Skin epidermis (tissue), 12 donors: ENCODE data around the gene HMOX1.

ENCODE experiments used
- H3K27ac ChIP-seq, 21 experiments: fragments of 200-600 bp; sonication (generic) in 11 of 21; one replicate each; pipeline ENCODE4 v1.5.0; 2020; ENCODE audit warnings: mild to moderate bottlenecking in 3 of 21, inconsistent platforms in 2 of 21, moderate library complexity in 2 of 21
- H3K4me3 ChIP-seq, 7 experiments: fragments of 200-600 bp; sonication (generic) in 2 of 7; one replicate each; pipeline ENCODE4 v1.5.0; 2020; ENCODE audit warnings: inconsistent platforms in 2 of 7, mild to moderate bottlenecking in 2 of 7, moderate library complexity in 1 of 7

Gene HMOX1

GRCh38 chr22:35398591-35398973 lies 17.7 kb downstream of the HMOX1 start:
- H3K27ac ChIP-seq = no peak overlapping the region
- no peak overlapping the region for H3K4me3 ChIP-seq

GRCh38 chr22:35399114-35399677 lies 18.3 kb downstream of the HMOX1 start:
- peak overlapping the region; percentile 79 to 93 (median 85) for H3K4me3 ChIP-seq
- peak overlapping the region; percentile 14 to 91 (median 80) for H3K27ac ChIP-seq

- Histone ChIP-seq H3K4me3 (peak within 1 kb of the TSS; percentile 79 to 93 (median 85)), H3K27ac (peak within 1 kb of the TSS; percentile 21 to 91 (median 80))
Observed at GRCh38 chr22:35399678-35400500, 19.0 kb downstream of the HMOX1 start, which contains the start of gene MCM5. MCM5 (plus strand) TSS chr22:35400140; CDS start chr22:35400439, 299 bp downstream.

GRCh38 chr22:35400501-35400790 lies 19.6 kb downstream of the HMOX1 start:
- H3K4me3 ChIP-seq = peak overlapping the region; percentile 79 to 93 (median 85)
- peak overlapping the region in 18 of 21 experiments; percentile 20 to 91 (median 72) for H3K27ac ChIP-seq

GRCh38 chr22:35401863-35402262 lies 21.0 kb downstream of the HMOX1 start:
- Histone ChIP-seq H3K4me3 (no peak overlapping the region), H3K27ac (no peak overlapping the region)

GRCh38 chr22:35403356-35403755 lies 22.5 kb downstream of the HMOX1 start:
- no peak overlapping the region for H3K27ac ChIP-seq
- no peak overlapping the region for H3K4me3 ChIP-seq

- Histone ChIP-seq H3K27ac (peak overlapping the region in 1 of 21 experiments; percentile 19), H3K4me3 (no peak overlapping the region)
Observed at GRCh38 chr22:35404176-35404575, 23.3 kb downstream of the HMOX1 start.

GRCh38 chr22:35406443-35406842 lies 25.5 kb downstream of the HMOX1 start:
- Histone ChIP-seq H3K4me3 (no peak overlapping the region), H3K27ac (no peak overlapping the region)

- no peak overlapping the region for H3K27ac ChIP-seq
- H3K4me3 ChIP-seq = no peak overlapping the region
Observed at GRCh38 chr22:35407362-35407761, 26.5 kb downstream of the HMOX1 start.

- Histone ChIP-seq H3K27ac (peak overlapping the region in 12 of 21 experiments; percentile 0 to 75 (median 42)), H3K4me3 (no peak overlapping the region)
Observed at GRCh38 chr22:35409783-35410662, 29.1 kb downstream of the HMOX1 start.

GRCh38 chr22:35410663-35411034 lies 29.8 kb downstream of the HMOX1 start:
- Histone ChIP-seq H3K4me3 (no peak overlapping the region), H3K27ac (peak overlapping the region in 12 of 21 experiments; percentile 0 to 75 (median 42))

GRCh38 chr22:35411102-35411501 lies 30.2 kb downstream of the HMOX1 start:
- Histone ChIP-seq H3K4me3 (no peak overlapping the region), H3K27ac (peak overlapping the region in 8 of 21 experiments; percentile 32 to 75 (median 46))

GRCh38 chr22:35413624-35414023 lies 32.7 kb downstream of the HMOX1 start:
- no peak overlapping the region for H3K4me3 ChIP-seq
- no peak overlapping the region for H3K27ac ChIP-seq

GRCh38 chr22:35417606-35418005 lies 36.7 kb downstream of the HMOX1 start:
- no peak overlapping the region for H3K4me3 ChIP-seq
- H3K27ac ChIP-seq = no peak overlapping the region

GRCh38 chr22:35418088-35418487 lies 37.2 kb downstream of the HMOX1 start:
- no peak overlapping the region for H3K27ac ChIP-seq
- H3K4me3 ChIP-seq = no peak overlapping the region

GRCh38 chr22:35418731-35419130 lies 37.8 kb downstream of the HMOX1 start:
- H3K4me3 ChIP-seq = no peak overlapping the region
- no peak overlapping the region for H3K27ac ChIP-seq

- Histone ChIP-seq H3K27ac (no peak overlapping the region), H3K4me3 (no peak overlapping the region)
Observed at GRCh38 chr22:35419756-35420155, 38.9 kb downstream of the HMOX1 start.

- Histone ChIP-seq H3K27ac (no peak overlapping the region), H3K4me3 (no peak overlapping the region)
Observed at GRCh38 chr22:35421121-35421520, 40.2 kb downstream of the HMOX1 start.

GRCh38 chr22:35422145-35422544 lies 41.2 kb downstream of the HMOX1 start:
- Histone ChIP-seq H3K27ac (no peak overlapping the region), H3K4me3 (no peak overlapping the region)

- H3K4me3 ChIP-seq = no peak overlapping the region
- H3K27ac ChIP-seq = no peak overlapping the region
Observed at GRCh38 chr22:35422936-35423335, 42.0 kb downstream of the HMOX1 start.
